HepG2 (cell line): Measurements from ENCODE around the gene CCDC97. TPM values are rescaled to one million over a fixed set of nuclear protein-coding genes. Genes with fewer than 3 reads are reported as not detected.
A peak's percentile ranks its signal among the peaks of the same experiment; 100 is the strongest.

ENCODE experiments used
- ARNT ChIP-seq: fragments of 450-650 bp; IDR thresholded peaks from 2 replicates; pipeline ENCODE4 v1.6.1; 2017
- ARNTL ChIP-seq: sonication (generic); formaldehyde crosslinking; IDR thresholded peaks from 2 replicates; pipeline ENCODE4 v1.4.0; 2020; ENCODE audit warnings: mild to moderate bottlenecking, missing genetic modification reagents
- FOXC1 ChIP-seq: sonication (generic); formaldehyde crosslinking; IDR thresholded peaks from 2 replicates; pipeline ENCODE4 v1.8.0; 2022; ENCODE audit warnings: mild to moderate bottlenecking, missing genetic modification reagents, borderline replicate concordance
- KDM2A ChIP-seq: sonication (generic); formaldehyde crosslinking; IDR thresholded peaks from 2 replicates; pipeline ENCODE4 v1.4.0; 2020; ENCODE audit warnings: low read depth, missing genetic modification reagents, borderline replicate concordance
- NFAT5 ChIP-seq: sonication (generic); formaldehyde crosslinking; IDR thresholded peaks from 2 replicates; pipeline ENCODE4 v1.4.0; 2020; ENCODE audit warnings: missing genetic modification reagents
- RAD51 ChIP-seq: fragments of 450-650 bp; IDR thresholded peaks from 2 replicates; pipeline ENCODE4 v1.6.1; 2016; ENCODE audit warnings: borderline replicate concordance
- ZBTB20 ChIP-seq: sonication (generic); formaldehyde crosslinking; IDR thresholded peaks from 2 replicates; pipeline ENCODE4 v1.8.1; 2023; ENCODE audit warnings: missing genetic modification reagents, low read depth, mild to moderate bottlenecking, borderline replicate concordance
- ZNF121 ChIP-seq: sonication (generic); formaldehyde crosslinking; IDR thresholded peaks from 2 replicates; pipeline ENCODE4 v1.5.0; 2020; ENCODE audit warnings: mild to moderate bottlenecking, missing genetic modification reagents
- ZNF333 ChIP-seq: sonication (generic); formaldehyde crosslinking; IDR thresholded peaks from 2 replicates; pipeline ENCODE4 v1.4.0; 2020; ENCODE audit warnings: mild to moderate bottlenecking, missing genetic modification reagents, borderline replicate concordance
- ZNF44 ChIP-seq: sonication (generic); formaldehyde crosslinking; IDR thresholded peaks from 2 replicates; pipeline ENCODE4 v1.5.1; 2020; ENCODE audit warnings: mild to moderate bottlenecking, missing genetic modification reagents
- ZNF674 ChIP-seq: sonication (generic); formaldehyde crosslinking; IDR thresholded peaks from 2 replicates; pipeline ENCODE4 v1.5.0; 2020; ENCODE audit warnings: low read depth, mild to moderate bottlenecking, missing genetic modification reagents
- ZNF780A ChIP-seq: sonication (generic); formaldehyde crosslinking; IDR thresholded peaks from 2 replicates; pipeline ENCODE4 v1.8.0; 2022; ENCODE audit warnings: mild to moderate bottlenecking, missing genetic modification reagents, moderate library complexity
- ZNF816 ChIP-seq: sonication (generic); formaldehyde crosslinking; IDR thresholded peaks from 2 replicates; pipeline ENCODE4 v1.8.0; 2022; ENCODE audit warnings: missing genetic modification reagents, mild to moderate bottlenecking, borderline replicate concordance
- polyA plus RNA-seq, 8 experiments: library from polyadenylated mRNA; depleted of rRNA in 3 of 8; stranded (reverse) in 7 of 8; unstranded in 1 of 8; fragments of >200 nt; fragmentation: Illumina TruSeq in 4 of 8; extraction: Trizol in 4 of 8; gene quantifications; 2 replicates each; pipeline versions ENCODE4 v1.2.1 to v1.2.3, GENCODE V29; 2011 to 2016; ENCODE audit warnings: low read depth in 4 of 8, missing spikeins in 1 of 8, mixed read lengths in 1 of 8; ENCODE audit not compliant: insufficient read depth in 1 of 8
- total RNA-seq, 5 experiments: library from RNA; depleted of rRNA; stranded (reverse); fragments of >200 nt; fragmentation: Illumina TruSeq; extraction: Trizol; gene quantifications; 2 replicates each; pipeline ENCODE4 v1.2.3, GENCODE V29; 2016; ENCODE audit warnings: low read depth in 1 of 5
- TF ChIP-seq, protein P1 (sequence below): sonication (generic); formaldehyde crosslinking; IDR thresholded peaks from 2 replicates; pipeline ENCODE4 v1.4.0; 2020; ENCODE audit warnings: mild to moderate bottlenecking, low read depth, missing genetic modification reagents
- TF ChIP-seq, protein P2 (sequence below): sonication (generic); formaldehyde crosslinking; IDR thresholded peaks from 2 replicates; pipeline ENCODE4 v1.5.0; 2020; ENCODE audit warnings: missing genetic modification reagents
- TF ChIP-seq, protein P3 (sequence below): sonication (generic); formaldehyde crosslinking; IDR thresholded peaks from 2 replicates; pipeline ENCODE4 v1.4.0; 2020; ENCODE audit warnings: missing genetic modification reagents

Gene CCDC97
- total and polyA plus RNA-seq, 2 of the 13 experiments (the other 11 are each of a cell fraction or from before 2014, with no cell fraction given), result 6.2 to 7.3 TPM

- TF ChIP-seq NFAT5 (CRISPR knock-in tag) (no peak), ARNT (no peak), FOXC1 (CRISPR knock-in tag) (peak; percentile 76; the same call in 1 of the 2 replicates), ARNTL (CRISPR knock-in tag) (0 out of 2 replicates have a peak, but pooled peaks have one; percentile 6), ZNF674 (CRISPR knock-in tag) (no peak), ZNF44 (CRISPR knock-in tag) (no peak), ZBTB20 (CRISPR knock-in tag) (no peak), ZNF780A (no peak; the same call in 1 of the 2 replicates), ZNF121 (no peak), ZNF816 (CRISPR knock-in tag) (no peak; the same call in 1 of the 2 replicates), KDM2A (CRISPR knock-in tag) (peak; percentile 96), ZNF333 (CRISPR knock-in tag) (no peak), RAD51 (no peak)
- TF ChIP-seq, protein P1, sequence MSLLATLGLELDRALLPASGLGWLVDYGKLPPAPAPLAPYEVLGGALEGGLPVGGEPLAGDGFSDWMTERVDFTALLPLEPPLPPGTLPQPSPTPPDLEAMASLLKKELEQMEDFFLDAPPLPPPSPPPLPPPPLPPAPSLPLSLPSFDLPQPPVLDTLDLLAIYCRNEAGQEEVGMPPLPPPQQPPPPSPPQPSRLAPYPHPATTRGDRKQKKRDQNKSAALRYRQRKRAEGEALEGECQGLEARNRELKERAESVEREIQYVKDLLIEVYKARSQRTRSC (CRISPR knock-in tag), result no peak
- TF ChIP-seq, protein P2, sequence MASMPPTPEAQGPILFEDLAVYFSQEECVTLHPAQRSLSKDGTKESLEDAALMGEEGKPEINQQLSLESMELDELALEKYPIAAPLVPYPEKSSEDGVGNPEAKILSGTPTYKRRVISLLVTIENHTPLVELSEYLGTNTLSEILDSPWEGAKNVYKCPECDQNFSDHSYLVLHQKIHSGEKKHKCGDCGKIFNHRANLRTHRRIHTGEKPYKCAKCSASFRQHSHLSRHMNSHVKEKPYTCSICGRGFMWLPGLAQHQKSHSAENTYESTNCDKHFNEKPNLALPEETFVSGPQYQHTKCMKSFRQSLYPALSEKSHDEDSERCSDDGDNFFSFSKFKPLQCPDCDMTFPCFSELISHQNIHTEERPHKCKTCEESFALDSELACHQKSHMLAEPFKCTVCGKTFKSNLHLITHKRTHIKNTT (CRISPR knock-in tag), result no peak
- TF ChIP-seq, protein P3, sequence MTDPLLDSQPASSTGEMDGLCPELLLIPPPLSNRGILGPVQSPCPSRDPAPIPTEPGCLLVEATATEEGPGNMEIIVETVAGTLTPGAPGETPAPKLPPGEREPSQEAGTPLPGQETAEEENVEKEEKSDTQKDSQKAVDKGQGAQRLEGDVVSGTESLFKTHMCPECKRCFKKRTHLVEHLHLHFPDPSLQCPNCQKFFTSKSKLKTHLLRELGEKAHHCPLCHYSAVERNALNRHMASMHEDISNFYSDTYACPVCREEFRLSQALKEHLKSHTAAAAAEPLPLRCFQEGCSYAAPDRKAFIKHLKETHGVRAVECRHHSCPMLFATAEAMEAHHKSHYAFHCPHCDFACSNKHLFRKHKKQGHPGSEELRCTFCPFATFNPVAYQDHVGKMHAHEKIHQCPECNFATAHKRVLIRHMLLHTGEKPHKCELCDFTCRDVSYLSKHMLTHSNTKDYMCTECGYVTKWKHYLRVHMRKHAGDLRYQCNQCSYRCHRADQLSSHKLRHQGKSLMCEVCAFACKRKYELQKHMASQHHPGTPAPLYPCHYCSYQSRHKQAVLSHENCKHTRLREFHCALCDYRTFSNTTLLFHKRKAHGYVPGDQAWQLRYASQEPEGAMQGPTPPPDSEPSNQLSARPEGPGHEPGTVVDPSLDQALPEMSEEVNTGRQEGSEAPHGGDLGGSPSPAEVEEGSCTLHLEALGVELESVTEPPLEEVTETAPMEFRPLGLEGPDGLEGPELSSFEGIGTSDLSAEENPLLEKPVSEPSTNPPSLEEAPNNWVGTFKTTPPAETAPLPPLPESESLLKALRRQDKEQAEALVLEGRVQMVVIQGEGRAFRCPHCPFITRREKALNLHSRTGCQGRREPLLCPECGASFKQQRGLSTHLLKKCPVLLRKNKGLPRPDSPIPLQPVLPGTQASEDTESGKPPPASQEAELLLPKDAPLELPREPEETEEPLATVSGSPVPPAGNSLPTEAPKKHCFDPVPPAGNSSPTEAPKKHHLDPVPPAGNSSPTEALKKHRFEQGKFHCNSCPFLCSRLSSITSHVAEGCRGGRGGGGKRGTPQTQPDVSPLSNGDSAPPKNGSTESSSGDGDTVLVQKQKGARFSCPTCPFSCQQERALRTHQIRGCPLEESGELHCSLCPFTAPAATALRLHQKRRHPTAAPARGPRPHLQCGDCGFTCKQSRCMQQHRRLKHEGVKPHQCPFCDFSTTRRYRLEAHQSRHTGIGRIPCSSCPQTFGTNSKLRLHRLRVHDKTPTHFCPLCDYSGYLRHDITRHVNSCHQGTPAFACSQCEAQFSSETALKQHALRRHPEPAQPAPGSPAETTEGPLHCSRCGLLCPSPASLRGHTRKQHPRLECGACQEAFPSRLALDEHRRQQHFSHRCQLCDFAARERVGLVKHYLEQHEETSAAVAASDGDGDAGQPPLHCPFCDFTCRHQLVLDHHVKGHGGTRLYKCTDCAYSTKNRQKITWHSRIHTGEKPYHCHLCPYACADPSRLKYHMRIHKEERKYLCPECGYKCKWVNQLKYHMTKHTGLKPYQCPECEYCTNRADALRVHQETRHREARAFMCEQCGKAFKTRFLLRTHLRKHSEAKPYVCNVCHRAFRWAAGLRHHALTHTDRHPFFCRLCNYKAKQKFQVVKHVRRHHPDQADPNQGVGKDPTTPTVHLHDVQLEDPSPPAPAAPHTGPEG (CRISPR knock-in tag), result no peak
Measured at GRCh38 chr19:41263850-41264580, 46.0 kb upstream of the CCDC97 start, which contains the start of gene HNRNPUL1 (continued).
